H1 (cell line): Measurements from ENCODE around the gene DGKI. TPM values are rescaled to one million over a fixed set of nuclear protein-coding genes. Genes with fewer than 3 reads are reported as not detected.

Source experiments
- POLR2AphosphoS5 ChIP-seq: IDR thresholded peaks from 2 replicates; pipeline ENCODE4 v1.6.1; 2011; ENCODE audit warnings: low read depth, low read length
- polyA plus RNA-seq, 7 experiments: library from polyadenylated mRNA; depleted of rRNA in 3 of 7; stranded (reverse) in 5 of 7; unstranded in 2 of 7; fragments of >200 nt in 5 of 7; fragments of 200-250 nt in 2 of 7; gene quantifications; 1 replicate in 5 of 7; 2 replicates in 1 of 7; 4 replicates in 1 of 7; pipeline versions ENCODE4 v1.2.1 to v1.2.3, GENCODE V29; 2011 to 2013; ENCODE audit warnings: missing spikeins in 2 of 7, mixed read lengths in 2 of 7
- total RNA-seq: library from RNA; stranded (reverse); fragmentation: NEBNext Ultra II Directional; extraction: Animal tissue kit (Norgen Biotek cat#: 25700); gene quantifications from 2 replicates; pipeline ENCODE4 v1.2.1, GENCODE V29; 2021
- TF ChIP-seq, protein P1 (sequence below): IDR thresholded peaks from 2 replicates; pipeline ENCODE4 v1.6.1; 2012; ENCODE audit warnings: inconsistent platforms
- TF ChIP-seq, protein P2 (sequence below): fragments of 300-600 bp; sonication (generic); IDR thresholded peaks from 2 replicates; pipeline ENCODE4 v1.7.1; 2012; ENCODE audit warnings: low read length, moderate library complexity, mild to moderate bottlenecking, inconsistent platforms; ENCODE audit not compliant: insufficient replicate concordance

DGKI gene
- total and polyA plus RNA-seq, 2 of the 8 experiments (the other 6 are each of a cell fraction or from before 2014, with no cell fraction given) = 0.20 to 0.71 TPM

DNA sequence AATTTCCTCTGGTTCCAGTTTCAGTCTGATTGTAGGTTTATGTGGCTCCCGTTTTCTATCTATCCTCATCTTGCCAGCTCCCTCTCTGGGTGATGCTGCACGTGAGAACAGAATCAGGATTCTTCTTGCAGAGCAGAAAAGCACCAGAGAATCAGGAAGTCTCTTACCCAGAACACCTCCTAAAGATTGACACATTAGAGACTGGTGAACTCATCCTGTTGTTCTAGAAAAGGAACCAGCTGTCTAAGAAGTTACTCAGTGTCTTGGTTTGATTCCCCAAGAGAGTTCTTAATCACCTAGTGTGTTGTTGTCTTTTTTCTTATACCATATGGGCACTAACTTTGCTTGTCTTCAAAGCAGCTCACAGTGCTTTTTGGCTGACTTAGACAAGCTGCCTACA lies 152.4 kb downstream of the DGKI start (continued):
- TF ChIP-seq, protein P1, sequence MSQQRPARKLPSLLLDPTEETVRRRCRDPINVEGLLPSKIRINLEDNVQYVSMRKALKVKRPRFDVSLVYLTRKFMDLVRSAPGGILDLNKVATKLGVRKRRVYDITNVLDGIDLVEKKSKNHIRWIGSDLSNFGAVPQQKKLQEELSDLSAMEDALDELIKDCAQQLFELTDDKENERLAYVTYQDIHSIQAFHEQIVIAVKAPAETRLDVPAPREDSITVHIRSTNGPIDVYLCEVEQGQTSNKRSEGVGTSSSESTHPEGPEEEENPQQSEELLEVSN = no peak
- TF ChIP-seq, protein P2, sequence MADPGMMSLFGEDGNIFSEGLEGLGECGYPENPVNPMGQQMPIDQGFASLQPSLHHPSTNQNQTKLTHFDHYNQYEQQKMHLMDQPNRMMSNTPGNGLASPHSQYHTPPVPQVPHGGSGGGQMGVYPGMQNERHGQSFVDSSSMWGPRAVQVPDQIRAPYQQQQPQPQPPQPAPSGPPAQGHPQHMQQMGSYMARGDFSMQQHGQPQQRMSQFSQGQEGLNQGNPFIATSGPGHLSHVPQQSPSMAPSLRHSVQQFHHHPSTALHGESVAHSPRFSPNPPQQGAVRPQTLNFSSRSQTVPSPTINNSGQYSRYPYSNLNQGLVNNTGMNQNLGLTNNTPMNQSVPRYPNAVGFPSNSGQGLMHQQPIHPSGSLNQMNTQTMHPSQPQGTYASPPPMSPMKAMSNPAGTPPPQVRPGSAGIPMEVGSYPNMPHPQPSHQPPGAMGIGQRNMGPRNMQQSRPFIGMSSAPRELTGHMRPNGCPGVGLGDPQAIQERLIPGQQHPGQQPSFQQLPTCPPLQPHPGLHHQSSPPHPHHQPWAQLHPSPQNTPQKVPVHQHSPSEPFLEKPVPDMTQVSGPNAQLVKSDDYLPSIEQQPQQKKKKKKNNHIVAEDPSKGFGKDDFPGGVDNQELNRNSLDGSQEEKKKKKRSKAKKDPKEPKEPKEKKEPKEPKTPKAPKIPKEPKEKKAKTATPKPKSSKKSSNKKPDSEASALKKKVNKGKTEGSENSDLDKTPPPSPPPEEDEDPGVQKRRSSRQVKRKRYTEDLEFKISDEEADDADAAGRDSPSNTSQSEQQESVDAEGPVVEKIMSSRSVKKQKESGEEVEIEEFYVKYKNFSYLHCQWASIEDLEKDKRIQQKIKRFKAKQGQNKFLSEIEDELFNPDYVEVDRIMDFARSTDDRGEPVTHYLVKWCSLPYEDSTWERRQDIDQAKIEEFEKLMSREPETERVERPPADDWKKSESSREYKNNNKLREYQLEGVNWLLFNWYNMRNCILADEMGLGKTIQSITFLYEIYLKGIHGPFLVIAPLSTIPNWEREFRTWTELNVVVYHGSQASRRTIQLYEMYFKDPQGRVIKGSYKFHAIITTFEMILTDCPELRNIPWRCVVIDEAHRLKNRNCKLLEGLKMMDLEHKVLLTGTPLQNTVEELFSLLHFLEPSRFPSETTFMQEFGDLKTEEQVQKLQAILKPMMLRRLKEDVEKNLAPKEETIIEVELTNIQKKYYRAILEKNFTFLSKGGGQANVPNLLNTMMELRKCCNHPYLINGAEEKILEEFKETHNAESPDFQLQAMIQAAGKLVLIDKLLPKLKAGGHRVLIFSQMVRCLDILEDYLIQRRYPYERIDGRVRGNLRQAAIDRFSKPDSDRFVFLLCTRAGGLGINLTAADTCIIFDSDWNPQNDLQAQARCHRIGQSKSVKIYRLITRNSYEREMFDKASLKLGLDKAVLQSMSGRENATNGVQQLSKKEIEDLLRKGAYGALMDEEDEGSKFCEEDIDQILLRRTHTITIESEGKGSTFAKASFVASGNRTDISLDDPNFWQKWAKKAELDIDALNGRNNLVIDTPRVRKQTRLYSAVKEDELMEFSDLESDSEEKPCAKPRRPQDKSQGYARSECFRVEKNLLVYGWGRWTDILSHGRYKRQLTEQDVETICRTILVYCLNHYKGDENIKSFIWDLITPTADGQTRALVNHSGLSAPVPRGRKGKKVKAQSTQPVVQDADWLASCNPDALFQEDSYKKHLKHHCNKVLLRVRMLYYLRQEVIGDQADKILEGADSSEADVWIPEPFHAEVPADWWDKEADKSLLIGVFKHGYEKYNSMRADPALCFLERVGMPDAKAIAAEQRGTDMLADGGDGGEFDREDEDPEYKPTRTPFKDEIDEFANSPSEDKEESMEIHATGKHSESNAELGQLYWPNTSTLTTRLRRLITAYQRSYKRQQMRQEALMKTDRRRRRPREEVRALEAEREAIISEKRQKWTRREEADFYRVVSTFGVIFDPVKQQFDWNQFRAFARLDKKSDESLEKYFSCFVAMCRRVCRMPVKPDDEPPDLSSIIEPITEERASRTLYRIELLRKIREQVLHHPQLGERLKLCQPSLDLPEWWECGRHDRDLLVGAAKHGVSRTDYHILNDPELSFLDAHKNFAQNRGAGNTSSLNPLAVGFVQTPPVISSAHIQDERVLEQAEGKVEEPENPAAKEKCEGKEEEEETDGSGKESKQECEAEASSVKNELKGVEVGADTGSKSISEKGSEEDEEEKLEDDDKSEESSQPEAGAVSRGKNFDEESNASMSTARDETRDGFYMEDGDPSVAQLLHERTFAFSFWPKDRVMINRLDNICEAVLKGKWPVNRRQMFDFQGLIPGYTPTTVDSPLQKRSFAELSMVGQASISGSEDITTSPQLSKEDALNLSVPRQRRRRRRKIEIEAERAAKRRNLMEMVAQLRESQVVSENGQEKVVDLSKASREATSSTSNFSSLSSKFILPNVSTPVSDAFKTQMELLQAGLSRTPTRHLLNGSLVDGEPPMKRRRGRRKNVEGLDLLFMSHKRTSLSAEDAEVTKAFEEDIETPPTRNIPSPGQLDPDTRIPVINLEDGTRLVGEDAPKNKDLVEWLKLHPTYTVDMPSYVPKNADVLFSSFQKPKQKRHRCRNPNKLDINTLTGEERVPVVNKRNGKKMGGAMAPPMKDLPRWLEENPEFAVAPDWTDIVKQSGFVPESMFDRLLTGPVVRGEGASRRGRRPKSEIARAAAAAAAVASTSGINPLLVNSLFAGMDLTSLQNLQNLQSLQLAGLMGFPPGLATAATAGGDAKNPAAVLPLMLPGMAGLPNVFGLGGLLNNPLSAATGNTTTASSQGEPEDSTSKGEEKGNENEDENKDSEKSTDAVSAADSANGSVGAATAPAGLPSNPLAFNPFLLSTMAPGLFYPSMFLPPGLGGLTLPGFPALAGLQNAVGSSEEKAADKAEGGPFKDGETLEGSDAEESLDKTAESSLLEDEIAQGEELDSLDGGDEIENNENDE = no peak
- TF ChIP-seq POLR2AphosphoS5 = no peak
